ENCODE data around the gene TOP1. TPM values are rescaled to one million over a fixed set of nuclear protein-coding genes. Genes with fewer than 3 reads are reported as not detected.
"Not testable (repeated sequence)": the region's sequence is repeated elsewhere in the genome, so short reads cannot be mapped to it uniquely, and the experiment has no call there.

Gene TOP1
- total RNA-seq, 6 experiments from 2014 or later, result 17.3 to 29.7 (median 25.5) TPM

DNA sequence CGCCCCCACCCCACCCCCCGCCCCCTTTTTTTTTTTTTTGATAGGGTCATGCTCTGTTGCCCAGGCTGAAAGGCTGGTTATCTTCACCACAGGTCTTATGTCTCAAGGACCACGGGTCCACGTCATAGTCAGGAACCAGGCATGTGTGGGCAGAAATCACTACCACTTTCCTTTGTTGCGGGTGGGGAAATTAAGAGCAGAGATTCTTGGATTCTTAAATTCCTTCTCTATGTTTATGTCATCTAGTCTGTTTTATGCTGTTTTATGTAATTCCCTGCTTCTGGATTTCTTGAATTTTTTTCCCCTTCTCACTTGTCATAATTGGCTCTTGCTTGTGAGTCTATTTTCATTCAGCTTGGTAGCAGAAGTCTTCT lies 82.9 kb downstream of the TOP1 start:
- H3K27ac ChIP-seq, result no peak overlapping the region
- no peaks in the 10 kb centered on the region for H3K4me1 ChIP-seq
- no peak for TF ChIP-seq POLR2A (IDR thresholded peaks at IDR 0.05)
- TF ChIP-seq, protein P1, sequence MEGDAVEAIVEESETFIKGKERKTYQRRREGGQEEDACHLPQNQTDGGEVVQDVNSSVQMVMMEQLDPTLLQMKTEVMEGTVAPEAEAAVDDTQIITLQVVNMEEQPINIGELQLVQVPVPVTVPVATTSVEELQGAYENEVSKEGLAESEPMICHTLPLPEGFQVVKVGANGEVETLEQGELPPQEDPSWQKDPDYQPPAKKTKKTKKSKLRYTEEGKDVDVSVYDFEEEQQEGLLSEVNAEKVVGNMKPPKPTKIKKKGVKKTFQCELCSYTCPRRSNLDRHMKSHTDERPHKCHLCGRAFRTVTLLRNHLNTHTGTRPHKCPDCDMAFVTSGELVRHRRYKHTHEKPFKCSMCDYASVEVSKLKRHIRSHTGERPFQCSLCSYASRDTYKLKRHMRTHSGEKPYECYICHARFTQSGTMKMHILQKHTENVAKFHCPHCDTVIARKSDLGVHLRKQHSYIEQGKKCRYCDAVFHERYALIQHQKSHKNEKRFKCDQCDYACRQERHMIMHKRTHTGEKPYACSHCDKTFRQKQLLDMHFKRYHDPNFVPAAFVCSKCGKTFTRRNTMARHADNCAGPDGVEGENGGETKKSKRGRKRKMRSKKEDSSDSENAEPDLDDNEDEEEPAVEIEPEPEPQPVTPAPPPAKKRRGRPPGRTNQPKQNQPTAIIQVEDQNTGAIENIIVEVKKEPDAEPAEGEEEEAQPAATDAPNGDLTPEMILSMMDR (IDR thresholded peaks at IDR 0.05), result no peak
- no peaks in the 10 kb centered on the region for H3K9me3 ChIP-seq
- no peaks in the 10 kb centered on the region for H3K27me3 ChIP-seq
- WGBS (ENCODE audit: insufficient coverage, low coverage, low lambda C conversion rate, missing lambda C conversion rate), result 100% methylated on average over 2 of the region's 5 CpGs
- no peak overlapping the region for H3K4me3 ChIP-seq
- no peak for ATAC-seq
- no peak for DNase-seq
- peaks cover 0 to 46% (median 28%) of the 10 kb centered on the region in 4 donors for H3K36me3 ChIP-seq
- intact Hi-C loops (cut with DNase I), result no loop called here

DNA sequence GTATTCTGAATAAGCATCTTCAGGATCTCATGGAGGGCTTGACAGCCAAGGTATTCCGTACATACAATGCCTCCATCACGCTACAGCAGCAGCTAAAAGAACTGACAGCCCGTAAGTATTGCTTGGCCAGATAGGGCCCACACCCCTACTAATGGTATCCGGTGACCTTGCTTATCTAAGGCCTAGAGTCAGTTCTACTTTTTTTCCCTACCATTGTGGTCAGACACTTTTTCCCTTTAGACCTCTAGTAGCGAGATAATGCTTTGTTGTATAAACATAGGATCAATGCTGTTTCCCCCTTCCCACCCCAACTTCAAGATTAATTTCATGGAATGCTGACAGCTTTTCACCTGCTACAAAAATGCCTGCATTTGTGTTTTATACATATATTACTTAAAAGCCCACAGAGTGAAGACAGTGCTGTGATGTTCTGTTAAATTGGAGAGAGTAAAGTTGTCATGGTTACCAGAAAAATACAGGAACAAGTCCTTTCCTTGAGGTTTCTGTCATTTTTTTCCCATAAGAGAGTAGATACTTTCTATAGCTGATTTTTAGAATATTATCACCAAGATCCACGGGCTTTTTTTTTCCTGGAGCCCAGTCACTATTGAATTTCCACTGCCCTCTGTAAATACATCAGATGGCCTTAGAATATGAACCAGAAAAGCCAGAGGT lies 87.8 kb downstream of the TOP1 start:
- Histone ChIP-seq H3K4me1 (peaks cover 0 to 6% (median 0%) of the 10 kb centered on the region in 4 donors), H3K4me3 (no peak overlapping the region), H3K36me3 (peaks cover 3 to 75% (median 45%) of the 10 kb centered on the region in 4 donors), H3K27ac (no peak overlapping the region), H3K27me3 (no peaks in the 10 kb centered on the region), H3K9me3 (no peaks in the 10 kb centered on the region)
- TF ChIP-seq POLR2A (IDR thresholded peaks at IDR 0.05), result no peak
- TF ChIP-seq, protein P1 (IDR thresholded peaks at IDR 0.05), result no peak
- intact Hi-C loops (cut with DNase I), result no loop called here
- DNase-seq (no peak), ATAC-seq (no peak)
- 78% methylated on average over 5 of the region's 6 CpGs for WGBS (ENCODE audit: insufficient coverage, low coverage, low lambda C conversion rate, missing lambda C conversion rate)

DNA sequence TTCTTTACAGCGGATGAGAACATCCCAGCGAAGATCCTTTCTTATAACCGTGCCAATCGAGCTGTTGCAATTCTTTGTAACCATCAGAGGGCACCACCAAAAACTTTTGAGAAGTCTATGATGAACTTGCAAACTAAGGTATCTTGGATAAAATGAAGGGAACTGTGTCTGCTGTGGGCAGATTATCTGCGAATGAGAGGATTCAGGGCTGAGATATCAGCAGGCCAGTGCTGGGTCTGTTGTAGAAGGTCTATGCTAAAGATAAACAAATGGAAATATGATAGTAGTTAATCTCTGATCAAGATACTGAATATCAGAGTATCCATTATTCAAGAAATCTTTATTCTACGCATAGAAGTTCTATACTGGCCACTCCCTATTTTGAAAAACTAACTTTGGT lies 89.5 kb downstream of the TOP1 start:
- TF ChIP-seq, protein P1 (IDR thresholded peaks at IDR 0.05), result peak in 1 of 4 donors; percentile 17
- H3K4me1 ChIP-seq; H3K4me3 ChIP-seq; H3K9me3 ChIP-seq; intact Hi-C loops (cut with DNase I); ATAC-seq; H3K27ac ChIP-seq; DNase-seq; H3K27me3 ChIP-seq: not testable (repeated sequence)
- WGBS (ENCODE audit: insufficient coverage, low coverage, low lambda C conversion rate, missing lambda C conversion rate), result 92% methylated on average over 6 of the region's 6 CpGs
- peaks cover 3 to 85% (median 52%) of the 10 kb centered on the region in 4 donors for H3K36me3 ChIP-seq

DNA sequence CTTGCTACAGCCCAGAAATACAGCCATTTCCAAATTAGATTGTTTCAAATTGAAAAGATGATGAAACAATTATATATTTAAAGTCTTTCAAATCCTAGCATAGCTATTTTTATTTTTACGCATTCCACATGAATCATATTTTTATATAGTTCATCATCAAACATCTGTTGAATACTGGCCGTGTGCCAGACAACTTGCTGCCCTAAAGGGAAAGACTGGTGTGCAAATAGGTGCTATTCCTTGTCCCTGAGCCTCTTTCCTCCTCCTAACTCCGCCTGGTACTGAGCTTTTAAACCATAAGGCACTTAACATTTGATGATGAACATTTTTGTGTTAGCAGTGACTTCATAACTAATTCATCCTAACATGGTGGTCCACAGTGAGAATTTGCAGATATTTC lies 90.0 kb downstream of the TOP1 start:
- H3K4me3 ChIP-seq, result no peak overlapping the region
- H3K27ac ChIP-seq, result no peak overlapping the region
- ATAC-seq, result no peak
- no peak for DNase-seq
- peaks cover 3 to 87% (median 55%) of the 10 kb centered on the region in 4 donors for H3K36me3 ChIP-seq
- TF ChIP-seq, protein P1 (IDR thresholded peaks at IDR 0.05), result no peak
- TF ChIP-seq POLR2A (IDR thresholded peaks at IDR 0.05), result no peak
- H3K4me1 ChIP-seq, result peaks cover 0 to 6% (median 0%) of the 10 kb centered on the region in 4 donors
- intact Hi-C loops (cut with DNase I), result no loop called here
- 77% methylated on average over 3 of the region's 3 CpGs for WGBS (ENCODE audit: insufficient coverage, low coverage, low lambda C conversion rate, missing lambda C conversion rate)
- no peaks in the 10 kb centered on the region for H3K27me3 ChIP-seq
- H3K9me3 ChIP-seq, result no peaks in the 10 kb centered on the region

Data from right lobe of liver (tissue), 6 donors.